ENCODE data around the gene KIAA0232.

KIAA0232 gene, protein sequence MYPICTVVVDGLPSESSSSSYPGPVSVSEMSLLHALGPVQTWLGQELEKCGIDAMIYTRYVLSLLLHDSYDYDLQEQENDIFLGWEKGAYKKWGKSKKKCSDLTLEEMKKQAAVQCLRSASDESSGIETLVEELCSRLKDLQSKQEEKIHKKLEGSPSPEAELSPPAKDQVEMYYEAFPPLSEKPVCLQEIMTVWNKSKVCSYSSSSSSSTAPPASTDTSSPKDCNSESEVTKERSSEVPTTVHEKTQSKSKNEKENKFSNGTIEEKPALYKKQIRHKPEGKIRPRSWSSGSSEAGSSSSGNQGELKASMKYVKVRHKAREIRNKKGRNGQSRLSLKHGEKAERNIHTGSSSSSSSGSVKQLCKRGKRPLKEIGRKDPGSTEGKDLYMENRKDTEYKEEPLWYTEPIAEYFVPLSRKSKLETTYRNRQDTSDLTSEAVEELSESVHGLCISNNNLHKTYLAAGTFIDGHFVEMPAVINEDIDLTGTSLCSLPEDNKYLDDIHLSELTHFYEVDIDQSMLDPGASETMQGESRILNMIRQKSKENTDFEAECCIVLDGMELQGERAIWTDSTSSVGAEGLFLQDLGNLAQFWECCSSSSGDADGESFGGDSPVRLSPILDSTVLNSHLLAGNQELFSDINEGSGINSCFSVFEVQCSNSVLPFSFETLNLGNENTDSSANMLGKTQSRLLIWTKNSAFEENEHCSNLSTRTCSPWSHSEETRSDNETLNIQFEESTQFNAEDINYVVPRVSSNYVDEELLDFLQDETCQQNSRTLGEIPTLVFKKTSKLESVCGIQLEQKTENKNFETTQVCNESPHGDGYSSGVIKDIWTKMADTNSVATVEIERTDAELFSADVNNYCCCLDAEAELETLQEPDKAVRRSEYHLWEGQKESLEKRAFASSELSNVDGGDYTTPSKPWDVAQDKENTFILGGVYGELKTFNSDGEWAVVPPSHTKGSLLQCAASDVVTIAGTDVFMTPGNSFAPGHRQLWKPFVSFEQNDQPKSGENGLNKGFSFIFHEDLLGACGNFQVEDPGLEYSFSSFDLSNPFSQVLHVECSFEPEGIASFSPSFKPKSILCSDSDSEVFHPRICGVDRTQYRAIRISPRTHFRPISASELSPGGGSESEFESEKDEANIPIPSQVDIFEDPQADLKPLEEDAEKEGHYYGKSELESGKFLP (N-terminal part only)

DNA sequence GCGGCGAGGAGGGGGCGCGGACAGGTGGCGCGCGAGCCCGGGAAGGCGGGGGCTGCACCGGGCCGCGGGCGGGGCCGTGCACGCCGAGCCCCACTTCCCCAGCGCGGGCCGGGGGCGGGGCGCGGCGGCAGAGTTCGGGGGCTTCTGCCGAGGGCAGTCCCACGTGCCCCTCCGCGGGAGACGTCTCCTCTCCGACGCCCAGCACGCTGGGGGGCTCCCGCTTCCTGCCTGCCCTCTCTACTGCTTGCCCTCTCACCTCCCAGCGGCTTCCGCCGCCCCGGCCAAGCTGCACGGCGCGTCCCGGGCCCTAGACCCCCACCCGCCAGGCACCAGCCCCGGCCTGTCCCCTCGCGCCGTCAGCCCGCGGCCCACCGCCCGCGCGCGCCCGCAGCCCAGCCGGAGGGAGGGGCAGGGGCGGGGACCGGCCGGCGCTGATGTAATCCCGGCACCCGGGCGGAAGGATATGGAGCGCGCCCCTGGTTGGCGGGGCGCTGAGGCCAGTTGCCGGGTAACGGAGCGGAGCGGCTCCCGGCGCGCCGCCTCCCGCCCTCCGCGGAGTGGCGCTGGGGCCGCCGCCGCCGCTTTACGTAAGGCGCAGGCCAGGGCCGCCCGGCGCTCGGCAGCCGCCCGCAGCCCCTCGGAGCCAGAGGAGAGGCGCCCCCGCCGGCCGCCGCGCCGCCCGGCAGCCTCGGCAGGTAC, at the start of gene KIAA0232:
Gene KIAA0232 (plus strand): TSS at position 581 of the 699 bp plus-strand sequence. CDS start 41,727 bp downstream, outside the sequence.
- Histone ChIP-seq H4K20me1 (ENCODE audit: insufficient read depth, low read length) (peaks cover 10% of the 10 kb centered on the region), H3K9ac (ENCODE audit: low read length) (peak within 1 kb of the TSS; percentile 95), H3K4me1 (ENCODE audit: low read length) (peaks cover 15% of the 10 kb centered on the region), H3K4me2 (ENCODE audit: low read depth, low read length) (peak within 1 kb of the TSS; percentile 86), H3K4me3 (ENCODE audit: low read length) (peak within 1 kb of the TSS; percentile 98), H2AFZ (ENCODE audit: low read length) (peak within 1 kb of the TSS; percentile 88), H3K27ac (ENCODE audit: low read length) (peak within 1 kb of the TSS; percentile 81), H3K9me2 (replicated peaks; ENCODE audit: insufficient read depth, low read length) (no peaks in the 10 kb centered on the region), H3K27me3 (replicated peaks; ENCODE audit: insufficient read depth, low read length) (peaks cover 14% of the 10 kb centered on the region; the same call in 1 of the 2 replicates), H3K9me3 (replicated peaks; ENCODE audit: insufficient read depth, low read length) (no peaks in the 10 kb centered on the region), H3F3A (ENCODE audit: insufficient read depth, low read length) (peaks cover 8% of the 10 kb centered on the region; the same call in 1 of the 2 replicates), H3K79me2 (ENCODE audit: low read length) (peaks cover 40% of the 10 kb centered on the region), H3K36me3 (replicated peaks; ENCODE audit: insufficient read depth, low read length) (no peaks in the 10 kb centered on the region)
- TF ChIP-seq EZH2 (optimal IDR thresholded peaks at IDR 0.05; ENCODE audit: low read depth, low read length) (no peak), EZH2phosphoT487 (IDR thresholded peaks at IDR 0.05; ENCODE audit: low read length) (no peak)
- peak; percentile 92 for DNase-seq

DNA sequence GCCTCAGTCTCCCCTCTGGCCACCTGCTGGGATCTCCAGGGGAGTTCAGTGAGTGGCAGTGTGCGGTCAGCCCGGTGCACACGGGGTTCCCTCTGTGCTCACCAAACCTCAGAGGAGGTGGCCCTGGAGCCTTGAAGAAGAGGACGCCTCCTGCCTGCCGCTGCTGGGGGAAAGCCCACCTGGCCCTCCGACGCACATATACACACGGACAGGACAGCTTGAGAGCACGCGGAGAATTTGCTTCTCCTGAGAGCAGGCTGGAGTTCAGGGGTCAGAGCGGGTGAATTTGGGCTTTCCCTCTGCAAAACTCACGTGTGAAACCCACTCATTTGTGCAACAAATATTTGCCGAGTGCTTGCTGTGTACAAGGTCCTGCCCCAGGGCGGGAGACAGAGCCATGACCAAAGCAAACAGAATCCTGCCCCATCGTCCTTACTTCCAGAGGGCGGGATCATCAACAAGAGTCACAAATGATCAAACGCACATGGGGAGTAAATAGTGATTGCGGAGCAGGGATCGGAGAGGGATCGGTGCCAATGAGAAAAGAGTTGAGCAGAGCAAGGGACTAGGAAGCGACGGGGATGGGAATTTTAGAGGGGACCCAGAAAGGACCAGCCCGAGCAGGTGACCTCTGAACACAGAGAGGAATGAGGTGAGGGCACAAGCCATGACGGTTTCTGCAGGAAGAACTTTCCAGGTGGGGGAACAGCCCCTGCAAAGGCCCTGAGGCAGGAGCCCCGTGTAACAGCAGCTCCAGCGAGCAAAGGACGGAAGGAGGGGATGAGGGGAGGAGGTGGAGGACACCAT, 49.0 kb upstream of the KIAA0232 start:
- H2AFZ ChIP-seq (ENCODE audit: low read length) = no peak overlapping the region
- H3K27ac ChIP-seq (ENCODE audit: low read length) = no peak overlapping the region
- no peak for DNase-seq
- peaks cover 17% of the 10 kb centered on the region for H3K27me3 ChIP-seq (replicated peaks; ENCODE audit: insufficient read depth, low read length)
- no peak overlapping the region for H3K9ac ChIP-seq (ENCODE audit: low read length)
- H3K4me3 ChIP-seq (ENCODE audit: low read length) = no peak overlapping the region
- H4K20me1 ChIP-seq (ENCODE audit: insufficient read depth, low read length) = no peaks in the 10 kb centered on the region; the same call in 1 of the 2 replicates
- no peaks in the 10 kb centered on the region for H3K79me2 ChIP-seq (ENCODE audit: low read length)
- H3K4me1 ChIP-seq (ENCODE audit: low read length) = no peaks in the 10 kb centered on the region
- no peaks in the 10 kb centered on the region for H3K36me3 ChIP-seq (replicated peaks; ENCODE audit: insufficient read depth, low read length)
- H3K9me2 ChIP-seq (replicated peaks; ENCODE audit: insufficient read depth, low read length) = no peaks in the 10 kb centered on the region
- no peaks in the 10 kb centered on the region for H3F3A ChIP-seq (ENCODE audit: insufficient read depth, low read length)
- TF ChIP-seq EZH2 (optimal IDR thresholded peaks at IDR 0.05; ENCODE audit: low read depth, low read length) (no peak), EZH2phosphoT487 (IDR thresholded peaks at IDR 0.05; ENCODE audit: low read length) (no peak)
- TF ChIP-seq, protein P1, sequence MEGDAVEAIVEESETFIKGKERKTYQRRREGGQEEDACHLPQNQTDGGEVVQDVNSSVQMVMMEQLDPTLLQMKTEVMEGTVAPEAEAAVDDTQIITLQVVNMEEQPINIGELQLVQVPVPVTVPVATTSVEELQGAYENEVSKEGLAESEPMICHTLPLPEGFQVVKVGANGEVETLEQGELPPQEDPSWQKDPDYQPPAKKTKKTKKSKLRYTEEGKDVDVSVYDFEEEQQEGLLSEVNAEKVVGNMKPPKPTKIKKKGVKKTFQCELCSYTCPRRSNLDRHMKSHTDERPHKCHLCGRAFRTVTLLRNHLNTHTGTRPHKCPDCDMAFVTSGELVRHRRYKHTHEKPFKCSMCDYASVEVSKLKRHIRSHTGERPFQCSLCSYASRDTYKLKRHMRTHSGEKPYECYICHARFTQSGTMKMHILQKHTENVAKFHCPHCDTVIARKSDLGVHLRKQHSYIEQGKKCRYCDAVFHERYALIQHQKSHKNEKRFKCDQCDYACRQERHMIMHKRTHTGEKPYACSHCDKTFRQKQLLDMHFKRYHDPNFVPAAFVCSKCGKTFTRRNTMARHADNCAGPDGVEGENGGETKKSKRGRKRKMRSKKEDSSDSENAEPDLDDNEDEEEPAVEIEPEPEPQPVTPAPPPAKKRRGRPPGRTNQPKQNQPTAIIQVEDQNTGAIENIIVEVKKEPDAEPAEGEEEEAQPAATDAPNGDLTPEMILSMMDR (IDR thresholded peaks at IDR 0.05; ENCODE audit: low read length) = no peak
- no peaks in the 10 kb centered on the region for H3K9me3 ChIP-seq (replicated peaks; ENCODE audit: insufficient read depth, low read length)
- H3K4me2 ChIP-seq (ENCODE audit: low read depth, low read length) = no peak overlapping the region

DNA sequence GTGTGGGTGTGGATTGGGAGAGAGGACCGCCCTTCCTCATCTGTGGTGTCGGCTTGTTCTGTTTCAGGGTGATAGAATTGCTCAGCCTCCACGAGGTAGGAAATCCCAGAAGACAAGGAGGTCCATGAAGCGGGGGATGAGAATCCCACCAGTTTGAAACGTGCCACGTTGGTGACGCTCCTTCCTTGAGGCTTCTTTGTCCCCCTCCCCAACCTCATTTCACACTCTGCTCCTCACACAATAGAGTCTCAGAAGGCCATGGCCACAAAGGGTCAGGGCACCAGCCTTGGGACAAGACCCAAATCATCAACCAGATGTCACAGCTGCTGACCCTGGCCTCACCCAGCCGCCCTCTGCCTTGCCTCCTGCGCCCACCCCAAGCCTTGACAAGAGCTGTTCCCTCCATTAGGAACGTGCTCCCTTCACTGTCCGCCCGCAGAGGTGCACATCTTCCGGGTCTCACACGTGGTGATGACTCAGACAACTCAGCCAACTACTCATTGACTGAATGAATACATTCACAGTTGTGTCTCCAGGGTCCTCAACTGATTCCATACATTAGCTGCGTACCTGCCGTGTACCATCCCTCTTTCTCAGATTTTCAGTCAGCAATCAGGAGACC, 48.3 kb upstream of the KIAA0232 start:
- no peak for DNase-seq
- H3K4me3 ChIP-seq (ENCODE audit: low read length) = no peak overlapping the region
- no peak overlapping the region for H3K27ac ChIP-seq (ENCODE audit: low read length)
- H3K9me3 ChIP-seq (replicated peaks; ENCODE audit: insufficient read depth, low read length) = no peaks in the 10 kb centered on the region
- no peaks in the 10 kb centered on the region for H3K36me3 ChIP-seq (replicated peaks; ENCODE audit: insufficient read depth, low read length)
- no peak overlapping the region for H3K4me2 ChIP-seq (ENCODE audit: low read depth, low read length)
- H4K20me1 ChIP-seq (ENCODE audit: insufficient read depth, low read length) = no peaks in the 10 kb centered on the region; the same call in 1 of the 2 replicates
- H3K9ac ChIP-seq (ENCODE audit: low read length) = no peak overlapping the region
- H3K4me1 ChIP-seq (ENCODE audit: low read length) = no peaks in the 10 kb centered on the region
- no peaks in the 10 kb centered on the region for H3F3A ChIP-seq (ENCODE audit: insufficient read depth, low read length)
- no peak for TF ChIP-seq EZH2 (optimal IDR thresholded peaks at IDR 0.05; ENCODE audit: low read depth, low read length)
- TF ChIP-seq EZH2phosphoT487 (IDR thresholded peaks at IDR 0.05; ENCODE audit: low read length) = no peak
- TF ChIP-seq, protein P1 (IDR thresholded peaks at IDR 0.05; ENCODE audit: low read length) = no peak
- peaks cover 11% of the 10 kb centered on the region for H3K27me3 ChIP-seq (replicated peaks; ENCODE audit: insufficient read depth, low read length)
- no peaks in the 10 kb centered on the region for H3K9me2 ChIP-seq (replicated peaks; ENCODE audit: insufficient read depth, low read length)
- H3K79me2 ChIP-seq (ENCODE audit: low read length) = no peaks in the 10 kb centered on the region
- no peak overlapping the region for H2AFZ ChIP-seq (ENCODE audit: low read length)
